Activated B cell treated with CpG ODN at 0.5 μM for 24 hours (primary cell): Measurements from ENCODE around the gene TSPOAP1. TPM values are rescaled to one million over a fixed set of nuclear protein-coding genes. Genes with fewer than 3 reads are reported as not detected.

Experiments used
- ATAC-seq: fragments of 200-7000 bp; cut with Tn5 transposase; one replicate; pipeline ENCODE4 v1.10.0; 2021; ENCODE audit warnings: low read depth, mild to moderate bottlenecking, moderate library complexity
- CTCF ChIA-PET: fragments of 350-600 bp; sonication (Branson Sonifier 250); formaldehyde crosslinking; loops from one replicate; lab custom pipeline; 2021; ENCODE audit warnings: antibody characterized with exemption; lab: Charles Lee
- POLR2A ChIA-PET: fragments of 350-600 bp; sonication (Branson Sonifier 250); formaldehyde crosslinking; loops from one replicate; lab custom pipeline; 2021; ENCODE audit warnings: antibody characterized with exemption; lab: Charles Lee
- DNase-seq: peaks from one replicate; pipeline ENCODE4 v3.0.0; 2022
- H3K27ac Mint-ChIP-seq: one replicate; pipeline ENCODE4 v1.8.0; 2020; ENCODE audit warnings: mixed read lengths
- H3K27me3 Mint-ChIP-seq: one replicate; pipeline ENCODE4 v1.8.0; 2021; ENCODE audit warnings: mixed read lengths
- H3K36me3 Mint-ChIP-seq: one replicate; pipeline ENCODE4 v1.8.0; 2021; ENCODE audit warnings: low read depth, mixed read lengths
- H3K4me1 Mint-ChIP-seq: one replicate; pipeline ENCODE4 v1.8.0; 2021; ENCODE audit warnings: mixed read lengths
- H3K4me3 Mint-ChIP-seq: one replicate; pipeline ENCODE4 v1.8.0; 2020; ENCODE audit warnings: mild to moderate bottlenecking, mixed read lengths
- H3K9me3 Mint-ChIP-seq: one replicate; pipeline ENCODE4 v1.8.0; 2020; ENCODE audit warnings: mixed read lengths
- CTCF ChIP-seq: fragments of 200-600 bp; IDR thresholded peaks from one replicate; pipeline ENCODE4 v1.8.0; 2022; ENCODE audit warnings: antibody characterized with exemption, mild to moderate bottlenecking
- intact Hi-C: fragments of 100-400 bp; cut with micrococcal nuclease; formaldehyde crosslinking; loops from one replicate; pipeline ENCODE4 v1.15.1; 2024
- total RNA-seq: library from RNA; stranded (reverse); gene quantifications from 2 replicates; pipeline ENCODE4 v1.2.3, GENCODE V29; 2022

TSPOAP1 gene
- total RNA-seq, 1 donor from 2014 or later: 22.5 TPM

GRCh38 chr17:58330997-58331814 is 2.6 kb upstream of the TSPOAP1 start:
- intact Hi-C loops: loop anchor here (5.0 to 10.0 kb wide), 3 partner anchors 324 to 824 kb away; partner anchors contain the start of genes PRR11, SKA2 and SRSF1
- no peak for TF ChIP-seq CTCF
- Mint-ChIP-seq H3K4me1 (peaks cover 70% of the 10 kb centered on the region), H3K27ac (peak overlapping the region; percentile 99), H3K9me3 (no peaks in the 10 kb centered on the region), H3K27me3 (no peaks in the 10 kb centered on the region), H3K36me3 (peaks cover 45% of the 10 kb centered on the region), H3K4me3 (peak overlapping the region; percentile 100)
- ATAC-seq (peak; percentile 2), DNase-seq (peak; percentile 58)
- POLR2A ChIA-PET: interaction anchor here (0.6 to 27.9 kb wide), 17 partner anchors 7 to 391 kb away, joined by 3 to 3007 read pairs (median 13); partner anchors contain the start of genes HSF5, RNF43, SUPT4H1 and TSPOAP1
- CTCF ChIA-PET: interaction anchor here (0.9 to 4.8 kb wide), 3 partner anchors 12 to 20 kb away, joined by 3 to 89 read pairs (median 9); no protein-coding TSS in a partner anchor

- Mint-ChIP-seq H3K4me1 (peaks cover 70% of the 10 kb centered on the region), H3K9me3 (no peaks in the 10 kb centered on the region), H3K27ac (peak overlapping the region; percentile 99), H3K36me3 (peaks cover 45% of the 10 kb centered on the region), H3K27me3 (no peaks in the 10 kb centered on the region), H3K4me3 (peak overlapping the region; percentile 100)
- intact Hi-C loops: loop anchor here (5.0 to 10.0 kb wide), 3 partner anchors 323 to 824 kb away; partner anchors contain the start of genes PRR11, SKA2 and SRSF1
- ChIA-PET CTCF (interaction anchor here (0.9 to 4.8 kb wide), 3 partner anchors 13 to 21 kb away, joined by 3 to 89 read pairs (median 9); no protein-coding TSS in a partner anchor), POLR2A (interaction anchor here (0.6 to 27.9 kb wide), 11 partner anchors 6 to 301 kb away, joined by 3 to 3007 read pairs (median 19); partner anchors contain the start of genes HSF5, RNF43, SUPT4H1 and TSPOAP1)
- DNase-seq: no peak
- no peak for TF ChIP-seq CTCF
- ATAC-seq: no peak
These were observed 2.0 kb upstream of the TSPOAP1 start for GRCh38 chr17:58330538-58330996.

GRCh38 chr17:58329810-58330537 is 1.4 kb upstream of the TSPOAP1 start:
- Mint-ChIP-seq H3K4me3 (peak overlapping the region; percentile 100), H3K9me3 (no peaks in the 10 kb centered on the region), H3K36me3 (peaks cover 45% of the 10 kb centered on the region), H3K4me1 (peaks cover 70% of the 10 kb centered on the region), H3K27ac (peak overlapping the region; percentile 99), H3K27me3 (peaks cover 2% of the 10 kb centered on the region)
- TF ChIP-seq CTCF: no peak
- DNase-seq: no peak
- peak; percentile 9 for ATAC-seq
- POLR2A ChIA-PET: interaction anchor here (0.6 to 27.9 kb wide), 9 partner anchors 5 to 260 kb away, joined by 3 to 3007 read pairs (median 130); partner anchors contain the start of genes RNF43, SUPT4H1 and TSPOAP1
- intact Hi-C loops: loop anchor here (1.0 to 10.0 kb wide), 8 partner anchors 8 to 825 kb away; partner anchors contain the start of genes PRR11, RNF43, SKA2 and SRSF1
- CTCF ChIA-PET: interaction anchor here (1.4 to 4.8 kb wide), 2 partner anchors 12 to 14 kb away, joined by 9 to 89 read pairs; no protein-coding TSS in a partner anchor

GRCh38 chr17:58329035-58329809 is 627 bp upstream of the TSPOAP1 start:
- Mint-ChIP-seq H3K27me3 (peaks cover 2% of the 10 kb centered on the region), H3K4me3 (peak overlapping the region; percentile 100), H3K27ac (peak overlapping the region; percentile 93), H3K9me3 (no peaks in the 10 kb centered on the region), H3K36me3 (peaks cover 45% of the 10 kb centered on the region), H3K4me1 (peaks cover 65% of the 10 kb centered on the region)
- ChIA-PET CTCF (interaction anchor here (1.9 to 4.0 kb wide), 3 partner anchors 8 to 16 kb away, joined by 6 to 46 read pairs (median 38); no protein-coding TSS in a partner anchor), POLR2A (interaction anchor here (1.4 to 27.9 kb wide), 13 partner anchors 10 to 332 kb away, joined by 3 to 3007 read pairs (median 14); partner anchors contain the start of genes MTMR4, RNF43 and SUPT4H1)
- ATAC-seq (peak; percentile 36), DNase-seq (peak; percentile 75)
- intact Hi-C loops: loop anchor here (1.0 kb wide), 5 partner anchors 9 to 88 kb away; partner anchors contain the start of genes RNF43 and SUPT4H1
- TF ChIP-seq CTCF: no peak
